ENCODE measurements around the gene NOXRED1.

NOXRED1 gene

GRCh38 chr14:77439861-77440260, 16.5 kb upstream of the NOXRED1 start:
- Histone ChIP-seq H3K36me3 (peaks cover 12% of the 10 kb centered on the region), H3K4me1 (no peaks in the 10 kb centered on the region), H3K9me3 (no peaks in the 10 kb centered on the region), H3K4me3 (ENCODE audit: low read depth, low read length) (no peak overlapping the region), H3K27me3 (no peaks in the 10 kb centered on the region)
- no peak for DNase-seq
- no peak for TF ChIP-seq CTCF (IDR thresholded peaks at IDR 0.05; ENCODE audit: low read depth, low read length)

- Histone ChIP-seq H3K4me3 (ENCODE audit: low read depth, low read length) (no peak overlapping the region), H3K36me3 (peaks cover 10% of the 10 kb centered on the region), H3K27me3 (no peaks in the 10 kb centered on the region), H3K4me1 (no peaks in the 10 kb centered on the region), H3K9me3 (no peaks in the 10 kb centered on the region)
- TF ChIP-seq CTCF (IDR thresholded peaks at IDR 0.05; ENCODE audit: low read depth, low read length): no peak
- DNase-seq: no peak
Observed at GRCh38 chr14:77438596-77438995, 15.3 kb upstream of the NOXRED1 start.

- Histone ChIP-seq H3K9me3 (no peaks in the 10 kb centered on the region), H3K36me3 (peaks cover 13% of the 10 kb centered on the region; the same call in 1 of the 2 replicates), H3K4me1 (no peaks in the 10 kb centered on the region), H3K27me3 (no peaks in the 10 kb centered on the region), H3K4me3 (ENCODE audit: low read depth, low read length) (no peak overlapping the region)
- DNase-seq: no peak
- TF ChIP-seq CTCF (IDR thresholded peaks at IDR 0.05; ENCODE audit: low read depth, low read length): no peak
Observed at GRCh38 chr14:77436042-77436441, 12.7 kb upstream of the NOXRED1 start.

- Histone ChIP-seq H3K27me3 (no peaks in the 10 kb centered on the region), H3K36me3 (peaks cover 32% of the 10 kb centered on the region), H3K4me3 (ENCODE audit: low read depth, low read length) (no peak overlapping the region), H3K4me1 (no peaks in the 10 kb centered on the region), H3K9me3 (no peaks in the 10 kb centered on the region)
- no peak for TF ChIP-seq CTCF (IDR thresholded peaks at IDR 0.05; ENCODE audit: low read depth, low read length)
- DNase-seq: no peak
Observed at GRCh38 chr14:77426396-77426795, 3.1 kb upstream of the NOXRED1 start.

- TF ChIP-seq CTCF (IDR thresholded peaks at IDR 0.05; ENCODE audit: low read depth, low read length): no peak
- Histone ChIP-seq H3K4me3 (ENCODE audit: low read depth, low read length) (no peak overlapping the region), H3K36me3 (peaks cover 32% of the 10 kb centered on the region), H3K9me3 (no peaks in the 10 kb centered on the region), H3K27me3 (no peaks in the 10 kb centered on the region), H3K4me1 (no peaks in the 10 kb centered on the region)
- no peak for DNase-seq
Observed at GRCh38 chr14:77424862-77425261, 1.5 kb upstream of the NOXRED1 start.

GRCh38 chr14:77421201-77421600, 2.1 kb downstream of the NOXRED1 start:
- TF ChIP-seq CTCF (IDR thresholded peaks at IDR 0.05; ENCODE audit: low read depth, low read length): no peak
- H3K9me3 ChIP-seq: no peaks in the 10 kb centered on the region

More at GRCh38 chr14:77421201-77421600, 2.1 kb downstream of the NOXRED1 start:
- no peaks in the 10 kb centered on the region for H3K4me1 ChIP-seq
- no peaks in the 10 kb centered on the region for H3K27me3 ChIP-seq
- H3K36me3 ChIP-seq: peaks cover 16% of the 10 kb centered on the region; the same call in 1 of the 2 replicates
- DNase-seq: no peak
- H3K4me3 ChIP-seq (ENCODE audit: low read depth, low read length): no peak overlapping the region
